GM12878 (cell line): ENCODE results near the gene RAD51AP1. TPM values are rescaled to one million over a fixed set of nuclear protein-coding genes. Genes with fewer than 3 reads are reported as not detected.

Experiments
- ATAC-seq: fragments of 200-7000 bp; cut with Tn5 transposase; 3 replicates; pipeline ENCODE4 v1.9.1; 2020; ENCODE audit warnings: mild to moderate bottlenecking, moderate library complexity
- BruUV-seq: library from RNA; stranded (reverse); fragments of 400-500 nt; replicated peaks from 2 replicates; lab custom pipeline; 2021; lab: Mats Ljungman, UMichigan
- CTCF ChIA-PET: fragments of 300-600 bp; sonication (Branson Sonifier 250); formaldehyde crosslinking; extraction: SDS; loops from one replicate; lab custom pipeline; 2021; ENCODE audit warnings: inconsistent platforms; lab: Yijun Ruan, JAX
- POLR2A ChIA-PET: fragments of 350-600 bp; formaldehyde crosslinking; extraction: SDS; loops from one replicate; lab custom pipeline; 2021; ENCODE audit warnings: inconsistent platforms; lab: Charles Lee
- RAD21 ChIA-PET: fragments of 300-600 bp; sonication (Branson Sonifier 250); formaldehyde crosslinking; loops from one replicate; lab custom pipeline; 2023; ENCODE audit warnings: antibody characterized with exemption; ENCODE audit not compliant: unreplicated experiment; lab: Charles Lee
- SMC1A ChIA-PET: fragments of 300-600 bp; sonication (Branson Sonifier 250); formaldehyde crosslinking; loops from one replicate; lab custom pipeline; 2023; ENCODE audit not compliant: unreplicated experiment, uncharacterized antibody; lab: Charles Lee
- DNase-seq: peaks from one replicate; pipeline ENCODE4 v3.0.0-alpha.2; 2011; ENCODE audit warnings: low read depth, low spot score
- FAIRE-seq: peaks from 3 replicates; lab custom pipeline; 2011; peaks lifted over from hg19 to GRCh38; lab: Jason Lieb, UNC
- H2AFZ ChIP-seq: 2 replicates; pipeline ENCODE4 v1.6.0; 2011; ENCODE audit warnings: low read depth, low read length, control low read depth; ENCODE audit not compliant: control insufficient read depth
- H3K27ac ChIP-seq: 2 replicates; pipeline ENCODE4 v1.5.1; 2011; ENCODE audit warnings: control low read depth; ENCODE audit not compliant: control insufficient read depth, insufficient read depth
- H3K27me3 ChIP-seq, 2 experiments: replicated peaks in 1 of 2; 2 replicates each; pipeline versions ENCODE4 v1.6.0 to v1.6.1; 2011; ENCODE audit warnings: low read length in 1 of 2; ENCODE audit not compliant: control insufficient read depth in 2 of 2, insufficient read depth in 2 of 2
- H3K36me3 ChIP-seq, 2 experiments: 2 replicates each; pipeline ENCODE4 v1.5.1; 2011; ENCODE audit warnings: low read length in 1 of 2; ENCODE audit not compliant: control insufficient read depth in 2 of 2, insufficient read depth in 2 of 2
- H3K4me1 ChIP-seq: 2 replicates; pipeline ENCODE4 v1.6.1; 2011; ENCODE audit warnings: mild to moderate bottlenecking, low read length, moderate library complexity, mixed read lengths; ENCODE audit not compliant: control insufficient read depth, insufficient read depth
- H3K4me2 ChIP-seq: 2 replicates; pipeline ENCODE4 v1.6.0; 2011; ENCODE audit warnings: control low read depth; ENCODE audit not compliant: control insufficient read depth, insufficient read depth
- H3K4me3 ChIP-seq: fragments of 200-600 bp; sonication (generic); 2 replicates; pipeline ENCODE4 v1.5.1; 2016
- H3K79me2 ChIP-seq: 2 replicates; pipeline ENCODE4 v1.6.0; 2011; ENCODE audit warnings: low read length; ENCODE audit not compliant: control insufficient read depth, insufficient read depth
- H3K9ac ChIP-seq: 2 replicates; pipeline ENCODE4 v1.8.0; 2011; ENCODE audit warnings: low read length, control low read depth, mixed read lengths; ENCODE audit not compliant: control insufficient read depth, insufficient read depth
- H3K9me3 ChIP-seq: replicated peaks from 3 replicates; pipeline ENCODE4 v1.5.1; 2011; ENCODE audit warnings: mild to moderate bottlenecking, low read length; ENCODE audit not compliant: control insufficient read depth, insufficient read depth
- H4K20me1 ChIP-seq: 2 replicates; pipeline ENCODE4 v1.6.0; 2011; ENCODE audit not compliant: control insufficient read depth, insufficient read depth
- BCL11A ChIP-seq: IDR thresholded peaks from 2 replicates; pipeline ENCODE4 v1.6.1; 2011; ENCODE audit warnings: low read depth, low read length
- CBX5 ChIP-seq: sonication (generic); IDR thresholded peaks from 2 replicates; pipeline ENCODE4 v1.6.1; 2016; ENCODE audit warnings: low read depth, moderate library complexity, mild to moderate bottlenecking, inconsistent platforms
- CUX1 ChIP-seq: IDR thresholded peaks from 2 replicates; pipeline ENCODE4 v1.6.1; 2012; ENCODE audit warnings: improper control_type of control experiment, low read depth, low read length; ENCODE audit not compliant: insufficient replicate concordance
- FOXM1 ChIP-seq: IDR thresholded peaks from 2 replicates; pipeline ENCODE4 v1.6.1; 2012; ENCODE audit warnings: low read depth, mild to moderate bottlenecking, inconsistent platforms, low read length, moderate library complexity
- GABPA ChIP-seq: IDR thresholded peaks from 2 replicates; pipeline ENCODE4 v1.6.1; 2014; ENCODE audit warnings: antibody characterized with exemption, low read depth, mild to moderate bottlenecking, inconsistent platforms
- MTA2 ChIP-seq: fragments of 450-650 bp; IDR thresholded peaks from 2 replicates; pipeline ENCODE4 v1.6.1; 2016; ENCODE audit warnings: low read depth, mild to moderate bottlenecking, moderate library complexity
- RB1 ChIP-seq: fragments of 450-650 bp; formaldehyde crosslinking; IDR thresholded peaks from 2 replicates; pipeline ENCODE4 v1.6.1; 2017; ENCODE audit warnings: mild to moderate bottlenecking, borderline replicate concordance
- SMAD5 ChIP-seq: IDR thresholded peaks from 2 replicates; pipeline ENCODE4 v1.6.1; 2016; ENCODE audit warnings: antibody characterized with exemption, low read depth
- SREBF2 ChIP-seq: IDR thresholded peaks from 2 replicates; pipeline ENCODE4 v1.6.1; 2012; ENCODE audit warnings: mild to moderate bottlenecking, low read length
- ZBTB33 ChIP-seq: fragments of 450-650 bp; IDR thresholded peaks from 2 replicates; pipeline ENCODE4 v1.6.1; 2017; ENCODE audit warnings: mild to moderate bottlenecking
- WGBS: methylation state at CpG from one replicate; pipeline ENCODE4 v1.1.6; 2016; ENCODE audit warnings: low lambda C conversion rate; ENCODE audit not compliant: insufficient replicate concordance, insufficient coverage; ENCODE audit errors: missing lambda C conversion rate; 5-methylcytosine and 5-hydroxymethylcytosine counted together
- in situ Hi-C: fragments of 300-500 bp; cut with MboI; formaldehyde crosslinking; loops from 9 replicates; pipeline ENCODE4 v1.14.3; 2018; ENCODE audit warnings: mixed read lengths
- intact Hi-C: fragments of 100-400 bp; cut with micrococcal nuclease; formaldehyde crosslinking; loops from one replicate; pipeline ENCODE4 v1.14.2; 2022; ENCODE audit not compliant: unreplicated experiment
- polyA plus RNA-seq, 11 experiments: library from polyadenylated mRNA; depleted of rRNA in 4 of 11; unstranded in 6 of 11; stranded (reverse) in 5 of 11; fragments of >200 nt; fragmentation: Nextera tagmentation in 4 of 11; fragmentation: Illumina TruSeq in 1 of 11; extraction: Ambion mirVana in 4 of 11; extraction: Trizol in 1 of 11; gene quantifications; 1 replicate in 1 of 11; 2 replicates in 10 of 11; pipeline versions ENCODE4 v1.2.1 to v1.2.3, GENCODE V29; 2011 to 2016; ENCODE audit warnings: inconsistent platforms in 2 of 11, missing spikeins in 2 of 11, low read depth in 1 of 11
- total RNA-seq, 4 experiments: library from RNA; depleted of rRNA in 3 of 4; stranded (reverse); fragments of >200 nt in 3 of 4; fragmentation: Illumina TruSeq in 1 of 4; extraction: Trizol in 1 of 4; gene quantifications; 2 replicates each; pipeline versions ENCODE4 v1.2.1 to v1.2.3, GENCODE V29; 2013 to 2021
- TF ChIP-seq, protein P1 (sequence below): fragments of 450-650 bp; IDR thresholded peaks from 2 replicates; pipeline ENCODE4 v1.6.1; 2016; ENCODE audit warnings: mild to moderate bottlenecking
- TF ChIP-seq, protein P2 (sequence below): fragments of 450-650 bp; IDR thresholded peaks from 2 replicates; pipeline ENCODE4 v1.6.1; 2017; ENCODE audit warnings: mild to moderate bottlenecking, low read depth, inconsistent platforms; ENCODE audit not compliant: poor library complexity, severe bottlenecking

Gene RAD51AP1
- total and polyA plus RNA-seq, 10 of the 15 experiments (the other 5 are each of a cell fraction or from before 2014, with no cell fraction given): 22.3 to 86.0 (median 50.9) TPM

GRCh38 chr12:4506430-4506829, 32.3 kb upstream of the RAD51AP1 start (continued):
- TF ChIP-seq, protein P1, sequence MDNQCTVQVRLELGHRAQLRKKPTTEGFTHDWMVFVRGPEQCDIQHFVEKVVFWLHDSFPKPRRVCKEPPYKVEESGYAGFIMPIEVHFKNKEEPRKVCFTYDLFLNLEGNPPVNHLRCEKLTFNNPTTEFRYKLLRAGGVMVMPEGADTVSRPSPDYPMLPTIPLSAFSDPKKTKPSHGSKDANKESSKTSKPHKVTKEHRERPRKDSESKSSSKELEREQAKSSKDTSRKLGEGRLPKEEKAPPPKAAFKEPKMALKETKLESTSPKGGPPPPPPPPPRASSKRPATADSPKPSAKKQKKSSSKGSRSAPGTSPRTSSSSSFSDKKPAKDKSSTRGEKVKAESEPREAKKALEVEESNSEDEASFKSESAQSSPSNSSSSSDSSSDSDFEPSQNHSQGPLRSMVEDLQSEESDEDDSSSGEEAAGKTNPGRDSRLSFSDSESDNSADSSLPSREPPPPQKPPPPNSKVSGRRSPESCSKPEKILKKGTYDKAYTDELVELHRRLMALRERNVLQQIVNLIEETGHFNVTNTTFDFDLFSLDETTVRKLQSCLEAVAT: no peak
- TF ChIP-seq ZBTB33: no peak
- TF ChIP-seq BCL11A: no peak

DNA sequence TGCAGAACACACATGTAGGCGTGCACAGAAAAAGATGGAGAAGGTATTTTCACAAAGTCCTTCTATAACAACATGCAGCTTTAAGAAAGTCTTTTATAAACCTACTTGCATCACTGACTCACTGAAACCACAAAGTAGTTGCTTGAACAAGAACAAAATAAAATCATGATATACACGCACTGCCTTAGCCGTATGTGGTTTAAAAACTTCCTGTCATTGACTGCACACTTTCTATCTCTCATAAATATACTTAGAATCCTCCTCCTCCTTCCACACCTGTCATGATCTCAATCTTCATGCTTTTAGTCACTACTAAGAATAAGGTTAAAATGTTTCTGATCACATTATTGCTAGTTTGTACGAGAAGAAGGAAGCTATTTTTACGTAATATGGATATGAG, 31.8 kb upstream of the RAD51AP1 start:
- ChIA-PET POLR2A (interaction anchor here (0.5 kb wide), 1 partner anchor 182 kb away, joined by 4 read pairs; no protein-coding TSS in a partner anchor), RAD21 (no interaction called here), SMC1A (interaction anchor here (0.6 kb wide), 1 partner anchor 46 kb away, joined by 3 read pairs; no protein-coding TSS in a partner anchor), CTCF (interaction anchor here (0.9 kb wide), 1 partner anchor 348 kb away, joined by 3 read pairs; no protein-coding TSS in a partner anchor)
- intact Hi-C loops (no loop called here), in situ Hi-C loops (no loop called here)
- ATAC-seq (peak; percentile 94), DNase-seq (peak; percentile 52), FAIRE-seq (peak; percentile 99)
- H3K9me3 ChIP-seq: no peaks in the 10 kb centered on the region
- H3K4me2 ChIP-seq: peak overlapping the region; percentile 39; the same call in 1 of the 2 replicates
- 6% methylated on average over 5 of the region's 5 CpGs for WGBS
- H3K4me1 ChIP-seq: peaks cover 12% of the 10 kb centered on the region
- H3K36me3 ChIP-seq: no peaks in the 10 kb centered on the region
- H3K27me3 ChIP-seq: no peaks in the 10 kb centered on the region
- no peak overlapping the region for H3K27ac ChIP-seq
- no peaks in the 10 kb centered on the region for H4K20me1 ChIP-seq
- H3K79me2 ChIP-seq: no peaks in the 10 kb centered on the region
- no peak overlapping the region for H3K9ac ChIP-seq
- H2AFZ ChIP-seq: no peak overlapping the region
- no TSS peak for BruUV-seq
- H3K4me3 ChIP-seq: 0 out of 2 replicates have a peak overlapping the region, but pooled peaks have one; percentile 1
- TF ChIP-seq FOXM1: peak; percentile 94; the same call in 1 of the 2 replicates
- TF ChIP-seq, protein P2, sequence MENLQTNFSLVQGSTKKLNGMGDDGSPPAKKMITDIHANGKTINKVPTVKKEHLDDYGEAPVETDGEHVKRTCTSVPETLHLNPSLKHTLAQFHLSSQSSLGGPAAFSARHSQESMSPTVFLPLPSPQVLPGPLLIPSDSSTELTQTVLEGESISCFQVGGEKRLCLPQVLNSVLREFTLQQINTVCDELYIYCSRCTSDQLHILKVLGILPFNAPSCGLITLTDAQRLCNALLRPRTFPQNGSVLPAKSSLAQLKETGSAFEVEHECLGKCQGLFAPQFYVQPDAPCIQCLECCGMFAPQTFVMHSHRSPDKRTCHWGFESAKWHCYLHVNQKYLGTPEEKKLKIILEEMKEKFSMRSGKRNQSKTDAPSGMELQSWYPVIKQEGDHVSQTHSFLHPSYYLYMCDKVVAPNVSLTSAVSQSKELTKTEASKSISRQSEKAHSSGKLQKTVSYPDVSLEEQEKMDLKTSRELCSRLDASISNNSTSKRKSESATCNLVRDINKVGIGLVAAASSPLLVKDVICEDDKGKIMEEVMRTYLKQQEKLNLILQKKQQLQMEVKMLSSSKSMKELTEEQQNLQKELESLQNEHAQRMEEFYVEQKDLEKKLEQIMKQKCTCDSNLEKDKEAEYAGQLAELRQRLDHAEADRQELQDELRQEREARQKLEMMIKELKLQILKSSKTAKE: no peak
- peak; percentile 66; the same call in 1 of the 2 replicates for TF ChIP-seq GABPA
- TF ChIP-seq MTA2: no peak
- no peak for TF ChIP-seq RB1
- no peak for TF ChIP-seq SMAD5
- no peak for TF ChIP-seq CUX1
- no peak for TF ChIP-seq SREBF2
- no peak for TF ChIP-seq CBX5
